Skeletal muscle satellite cell (primary cell): ENCODE data around the gene CERS6.
A peak's percentile ranks its signal among the peaks of the same experiment; 100 is the strongest.

Source experiments
- H3K27me3 ChIP-seq: 2 replicates; pipeline ENCODE4 v1.7.0; 2013; ENCODE audit warnings: low read length; ENCODE audit not compliant: control insufficient read depth, insufficient read depth
- H3K36me3 ChIP-seq: 2 replicates; pipeline ENCODE4 v1.7.0; 2013; ENCODE audit warnings: mild to moderate bottlenecking, control low read depth, low read length; ENCODE audit not compliant: insufficient read depth
- H3K4me1 ChIP-seq: 2 replicates; pipeline ENCODE4 v1.7.0; 2013; ENCODE audit warnings: low read length; ENCODE audit not compliant: control insufficient read depth, insufficient read depth
- H3K4me2 ChIP-seq: 2 replicates; pipeline ENCODE4 v1.7.0; 2013; ENCODE audit warnings: mild to moderate bottlenecking, low read length
- H3K4me3 ChIP-seq: 2 replicates; pipeline ENCODE4 v1.7.0; 2013; ENCODE audit warnings: low read length
- H3K9ac ChIP-seq: 2 replicates; pipeline ENCODE4 v1.7.0; 2013; ENCODE audit warnings: mild to moderate bottlenecking, low read depth, low read length, moderate library complexity
- H3K9me3 ChIP-seq: replicated peaks from 2 replicates; pipeline ENCODE4 v1.7.0; 2013; ENCODE audit warnings: mild to moderate bottlenecking, control low read depth, low read length

CERS6 gene

GRCh38 chr2:168583710-168584521 is 127.8 kb downstream of the CERS6 start:
- Histone ChIP-seq H3K9me3 (no peaks in the 10 kb centered on the region), H3K4me1 (peaks cover 23% of the 10 kb centered on the region), H3K9ac (peak overlapping the region; percentile 31), H3K27me3 (no peaks in the 10 kb centered on the region), H3K4me2 (peak overlapping the region; percentile 72), H3K4me3 (peak overlapping the region; percentile 41), H3K36me3 (no peaks in the 10 kb centered on the region)

GRCh38 chr2:168584911-168585310 is 128.8 kb downstream of the CERS6 start:
- no peaks in the 10 kb centered on the region for H3K9me3 ChIP-seq
- H3K4me2 ChIP-seq, result peak overlapping the region; percentile 72
- H3K4me1 ChIP-seq, result peaks cover 23% of the 10 kb centered on the region
- H3K9ac ChIP-seq, result peak overlapping the region; percentile 31
- no peaks in the 10 kb centered on the region for H3K36me3 ChIP-seq
- H3K27me3 ChIP-seq, result no peaks in the 10 kb centered on the region
- H3K4me3 ChIP-seq, result no peak overlapping the region

GRCh38 chr2:168585700-168586099 is 129.6 kb downstream of the CERS6 start:
- Histone ChIP-seq H3K4me2 (no peak overlapping the region), H3K36me3 (no peaks in the 10 kb centered on the region), H3K4me1 (peaks cover 23% of the 10 kb centered on the region), H3K9ac (no peak overlapping the region), H3K4me3 (no peak overlapping the region), H3K27me3 (no peaks in the 10 kb centered on the region), H3K9me3 (no peaks in the 10 kb centered on the region)

- H3K4me3 ChIP-seq, result no peak overlapping the region
- H3K4me1 ChIP-seq, result peaks cover 25% of the 10 kb centered on the region
- no peak overlapping the region for H3K4me2 ChIP-seq
- H3K36me3 ChIP-seq, result no peaks in the 10 kb centered on the region
- H3K9ac ChIP-seq, result no peak overlapping the region
- H3K9me3 ChIP-seq, result no peaks in the 10 kb centered on the region
- no peaks in the 10 kb centered on the region for H3K27me3 ChIP-seq
Observed at GRCh38 chr2:168587307-168587706, 131.2 kb downstream of the CERS6 start.

GRCh38 chr2:168589236-168590211 is 133.5 kb downstream of the CERS6 start:
- Histone ChIP-seq H3K4me1 (peaks cover 13% of the 10 kb centered on the region), H3K4me2 (no peak overlapping the region), H3K4me3 (no peak overlapping the region), H3K36me3 (no peaks in the 10 kb centered on the region), H3K27me3 (no peaks in the 10 kb centered on the region), H3K9me3 (no peaks in the 10 kb centered on the region), H3K9ac (no peak overlapping the region)

GRCh38 chr2:168592181-168592831 is 136.2 kb downstream of the CERS6 start:
- peaks cover 7% of the 10 kb centered on the region for H3K4me1 ChIP-seq
- no peak overlapping the region for H3K9ac ChIP-seq
- no peaks in the 10 kb centered on the region for H3K9me3 ChIP-seq
- H3K4me3 ChIP-seq, result no peak overlapping the region
- H3K4me2 ChIP-seq, result no peak overlapping the region
- no peaks in the 10 kb centered on the region for H3K36me3 ChIP-seq
- H3K27me3 ChIP-seq, result no peaks in the 10 kb centered on the region

- no peak overlapping the region for H3K4me2 ChIP-seq
- H3K9ac ChIP-seq, result no peak overlapping the region
- H3K4me1 ChIP-seq, result peaks cover 7% of the 10 kb centered on the region
- no peaks in the 10 kb centered on the region for H3K36me3 ChIP-seq
- H3K9me3 ChIP-seq, result no peaks in the 10 kb centered on the region
- no peak overlapping the region for H3K4me3 ChIP-seq
- H3K27me3 ChIP-seq, result no peaks in the 10 kb centered on the region
Observed at GRCh38 chr2:168593713-168594112, 137.6 kb downstream of the CERS6 start.

GRCh38 chr2:168594778-168595177 is 138.7 kb downstream of the CERS6 start:
- Histone ChIP-seq H3K9ac (no peak overlapping the region), H3K27me3 (no peaks in the 10 kb centered on the region), H3K4me2 (no peak overlapping the region), H3K36me3 (no peaks in the 10 kb centered on the region), H3K4me1 (peaks cover 7% of the 10 kb centered on the region), H3K9me3 (no peaks in the 10 kb centered on the region), H3K4me3 (no peak overlapping the region)

GRCh38 chr2:168596881-168597655 is 141.0 kb downstream of the CERS6 start:
- H3K9me3 ChIP-seq, result no peaks in the 10 kb centered on the region
- H3K9ac ChIP-seq, result no peak overlapping the region
- peaks cover 7% of the 10 kb centered on the region for H3K4me1 ChIP-seq
- no peaks in the 10 kb centered on the region for H3K36me3 ChIP-seq
- no peak overlapping the region for H3K4me2 ChIP-seq
- H3K4me3 ChIP-seq, result no peak overlapping the region
- H3K27me3 ChIP-seq, result no peaks in the 10 kb centered on the region

GRCh38 chr2:168599738-168600137 is 143.7 kb downstream of the CERS6 start:
- Histone ChIP-seq H3K9me3 (no peaks in the 10 kb centered on the region), H3K27me3 (no peaks in the 10 kb centered on the region), H3K4me1 (no peaks in the 10 kb centered on the region), H3K4me3 (no peak overlapping the region), H3K36me3 (no peaks in the 10 kb centered on the region), H3K9ac (no peak overlapping the region), H3K4me2 (no peak overlapping the region)
